ENCODE measurements around the gene C3orf85. TPM values are rescaled to one million over a fixed set of nuclear protein-coding genes. Genes with fewer than 3 reads are reported as not detected.

C3orf85 gene
- not detected in 2 replicates for total RNA-seq

DNA sequence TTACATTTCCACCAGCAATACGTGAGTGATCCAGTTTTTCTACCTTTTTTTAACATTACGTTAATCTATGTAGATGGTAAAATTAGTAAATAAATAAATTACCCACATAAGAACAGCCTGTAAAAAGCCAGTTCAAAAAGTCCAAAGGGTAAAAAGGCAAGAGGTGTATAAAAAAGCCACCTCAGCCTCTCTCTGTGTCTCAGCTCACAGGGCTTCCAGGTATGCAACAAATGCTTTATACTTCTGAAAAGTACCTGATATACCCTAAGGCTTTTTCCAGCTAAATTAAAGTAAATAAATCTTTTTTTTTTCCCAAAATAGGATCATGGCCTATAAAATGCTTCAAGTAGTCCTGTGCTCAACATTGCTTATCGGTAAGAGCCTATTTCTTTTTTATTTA is at the start of gene C3orf85:
C3orf85 (plus strand) TSS at position 197 of the 400 bp plus-strand sequence; CDS start at position 326, 129 bp downstream.

GRCh38 chr3:109117939-109118338 is 18.6 kb upstream of the C3orf85 start, which contains the start of gene MORC1:
MORC1 (minus strand) TSS chr3:109118134; CDS start chr3:109118059, 75 bp downstream.

Other genes with a start within 250 kb of the C3orf85 start
- not detected in 2 replicates for gene GUCA1C, start 182.8 kb upstream of the C3orf85 start, total RNA-seq
- not detected in 2 replicates for gene MORC1, start 18.6 kb upstream of the C3orf85 start, total RNA-seq
- gene DPPA2, start 179.8 kb downstream of the C3orf85 start, total RNA-seq: not detected in 2 replicates
- gene DPPA4, start 200.8 kb downstream of the C3orf85 start, total RNA-seq: under 0.01 TPM in 1 of 2 replicates, not detected in the other